ENCODE results near the gene LLGL2.

The LLGL2 gene

GRCh38 chr17:75622771-75623273, 97.3 kb downstream of the LLGL2 start:
- H3K9ac ChIP-seq (ENCODE audit: low read length in 2 of 2) = no peak overlapping the region

GRCh38 chr17:75623386-75623785, 97.9 kb downstream of the LLGL2 start:
- Histone ChIP-seq H3K4me1 (ENCODE audit: control insufficient read depth, insufficient read depth, low read length) (no peaks in the 10 kb centered on the region), H3K4me3 (ENCODE audit: low read length in 2 of 2) (no peak overlapping the region), H3K9ac (ENCODE audit: low read length in 2 of 2) (no peak overlapping the region), H3K27me3 (ENCODE audit: control insufficient read depth in 1 of 2, insufficient read depth in 2 of 2, low read length in 2 of 2) (no peaks in the 10 kb centered on the region), H3K9me3 (ENCODE audit: control insufficient read depth in 2 of 2, low read length in 2 of 2) (no peaks in the 10 kb centered on the region), H3K27ac (ENCODE audit: low read length) (no peak overlapping the region), H3K36me3 (ENCODE audit: control insufficient read depth in 2 of 2, insufficient read depth in 2 of 2, low read length in 2 of 2) (peaks cover 8 to 22% of the 10 kb centered on the region in 2 donors)

More at GRCh38 chr17:75622771-75623273, 97.3 kb downstream of the LLGL2 start:
- Histone ChIP-seq H3K27me3 (ENCODE audit: control insufficient read depth in 1 of 2, insufficient read depth in 2 of 2, low read length in 2 of 2) (no peaks in the 10 kb centered on the region), H3K27ac (ENCODE audit: low read length) (no peak overlapping the region), H3K36me3 (ENCODE audit: control insufficient read depth in 2 of 2, insufficient read depth in 2 of 2, low read length in 2 of 2) (peaks cover 11 to 22% of the 10 kb centered on the region in 2 donors), H3K4me3 (ENCODE audit: low read length in 2 of 2) (no peak overlapping the region), H3K9me3 (ENCODE audit: control insufficient read depth in 2 of 2, low read length in 2 of 2) (no peaks in the 10 kb centered on the region), H3K4me1 (ENCODE audit: control insufficient read depth, insufficient read depth, low read length) (no peaks in the 10 kb centered on the region)

GRCh38 chr17:75624021-75624420, 98.5 kb downstream of the LLGL2 start:
- Histone ChIP-seq H3K9ac (ENCODE audit: low read length in 2 of 2) (no peak overlapping the region), H3K27ac (ENCODE audit: low read length) (no peak overlapping the region), H3K9me3 (ENCODE audit: control insufficient read depth in 2 of 2, low read length in 2 of 2) (no peaks in the 10 kb centered on the region), H3K4me3 (ENCODE audit: low read length in 2 of 2) (no peak overlapping the region), H3K36me3 (ENCODE audit: control insufficient read depth in 2 of 2, insufficient read depth in 2 of 2, low read length in 2 of 2) (peaks cover 8 to 20% of the 10 kb centered on the region in 2 donors), H3K27me3 (ENCODE audit: control insufficient read depth in 1 of 2, insufficient read depth in 2 of 2, low read length in 2 of 2) (no peaks in the 10 kb centered on the region), H3K4me1 (ENCODE audit: control insufficient read depth, insufficient read depth, low read length) (no peaks in the 10 kb centered on the region)

All from stomach smooth muscle (tissue), 2 donors.